GM12872 (cell line): Measurements from ENCODE around the gene SBNO2.

Experiments
- TF ChIP-seq, protein P1 (sequence below): IDR thresholded peaks from 3 replicates; pipeline ENCODE4 v1.5.1; 2011; ENCODE audit warnings: low read depth, mild to moderate bottlenecking, low read length, moderate library complexity; ENCODE audit not compliant: insufficient read depth

Gene SBNO2

DNA sequence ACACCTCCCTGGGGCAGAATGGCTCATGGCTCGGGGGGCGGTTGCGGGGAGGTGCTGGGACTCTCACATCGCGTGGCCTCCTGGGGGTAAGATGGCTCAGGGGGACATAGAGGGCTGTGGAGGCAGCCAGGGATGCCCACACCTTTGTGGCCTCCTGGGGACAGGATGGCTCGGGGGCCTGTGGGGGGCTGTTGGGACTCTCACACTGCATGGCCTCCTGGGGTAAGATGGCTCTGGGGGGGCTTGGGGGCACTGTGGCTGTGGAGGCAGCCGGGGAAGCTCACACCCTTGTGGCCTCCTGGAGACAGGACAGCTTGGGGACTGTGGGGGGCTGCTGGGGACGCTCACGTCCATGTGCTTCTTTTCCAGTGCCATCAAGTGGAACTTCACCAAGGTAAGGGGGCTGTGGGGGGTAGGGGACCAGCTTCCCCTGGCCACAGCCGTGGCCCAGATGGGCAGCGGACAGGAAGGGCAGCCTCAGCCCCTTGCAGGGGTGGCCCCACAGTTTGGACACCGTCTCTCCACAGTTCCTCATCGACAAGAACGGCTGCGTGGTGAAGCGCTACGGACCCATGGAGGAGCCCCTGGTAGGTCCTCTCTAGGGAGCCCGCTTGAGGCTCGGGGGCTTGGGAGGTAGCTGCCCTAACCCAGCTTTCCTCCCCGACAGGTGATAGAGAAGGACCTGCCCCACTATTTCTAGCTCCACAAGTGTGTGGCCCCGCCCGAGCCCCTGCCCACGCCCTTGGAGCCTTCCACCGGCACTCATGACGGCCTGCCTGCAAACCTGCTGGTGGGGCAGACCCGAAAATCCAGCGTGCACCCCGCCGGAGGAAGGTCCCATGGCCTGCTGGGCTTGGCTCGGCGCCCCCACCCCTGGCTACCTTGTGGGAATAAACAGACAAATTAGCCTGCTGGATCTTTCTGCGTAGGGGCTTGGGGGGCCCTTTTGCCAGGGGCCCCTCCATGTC lies 67.9 kb downstream of the SBNO2 start:
- TF ChIP-seq, protein P1, sequence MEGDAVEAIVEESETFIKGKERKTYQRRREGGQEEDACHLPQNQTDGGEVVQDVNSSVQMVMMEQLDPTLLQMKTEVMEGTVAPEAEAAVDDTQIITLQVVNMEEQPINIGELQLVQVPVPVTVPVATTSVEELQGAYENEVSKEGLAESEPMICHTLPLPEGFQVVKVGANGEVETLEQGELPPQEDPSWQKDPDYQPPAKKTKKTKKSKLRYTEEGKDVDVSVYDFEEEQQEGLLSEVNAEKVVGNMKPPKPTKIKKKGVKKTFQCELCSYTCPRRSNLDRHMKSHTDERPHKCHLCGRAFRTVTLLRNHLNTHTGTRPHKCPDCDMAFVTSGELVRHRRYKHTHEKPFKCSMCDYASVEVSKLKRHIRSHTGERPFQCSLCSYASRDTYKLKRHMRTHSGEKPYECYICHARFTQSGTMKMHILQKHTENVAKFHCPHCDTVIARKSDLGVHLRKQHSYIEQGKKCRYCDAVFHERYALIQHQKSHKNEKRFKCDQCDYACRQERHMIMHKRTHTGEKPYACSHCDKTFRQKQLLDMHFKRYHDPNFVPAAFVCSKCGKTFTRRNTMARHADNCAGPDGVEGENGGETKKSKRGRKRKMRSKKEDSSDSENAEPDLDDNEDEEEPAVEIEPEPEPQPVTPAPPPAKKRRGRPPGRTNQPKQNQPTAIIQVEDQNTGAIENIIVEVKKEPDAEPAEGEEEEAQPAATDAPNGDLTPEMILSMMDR = no peak

DNA sequence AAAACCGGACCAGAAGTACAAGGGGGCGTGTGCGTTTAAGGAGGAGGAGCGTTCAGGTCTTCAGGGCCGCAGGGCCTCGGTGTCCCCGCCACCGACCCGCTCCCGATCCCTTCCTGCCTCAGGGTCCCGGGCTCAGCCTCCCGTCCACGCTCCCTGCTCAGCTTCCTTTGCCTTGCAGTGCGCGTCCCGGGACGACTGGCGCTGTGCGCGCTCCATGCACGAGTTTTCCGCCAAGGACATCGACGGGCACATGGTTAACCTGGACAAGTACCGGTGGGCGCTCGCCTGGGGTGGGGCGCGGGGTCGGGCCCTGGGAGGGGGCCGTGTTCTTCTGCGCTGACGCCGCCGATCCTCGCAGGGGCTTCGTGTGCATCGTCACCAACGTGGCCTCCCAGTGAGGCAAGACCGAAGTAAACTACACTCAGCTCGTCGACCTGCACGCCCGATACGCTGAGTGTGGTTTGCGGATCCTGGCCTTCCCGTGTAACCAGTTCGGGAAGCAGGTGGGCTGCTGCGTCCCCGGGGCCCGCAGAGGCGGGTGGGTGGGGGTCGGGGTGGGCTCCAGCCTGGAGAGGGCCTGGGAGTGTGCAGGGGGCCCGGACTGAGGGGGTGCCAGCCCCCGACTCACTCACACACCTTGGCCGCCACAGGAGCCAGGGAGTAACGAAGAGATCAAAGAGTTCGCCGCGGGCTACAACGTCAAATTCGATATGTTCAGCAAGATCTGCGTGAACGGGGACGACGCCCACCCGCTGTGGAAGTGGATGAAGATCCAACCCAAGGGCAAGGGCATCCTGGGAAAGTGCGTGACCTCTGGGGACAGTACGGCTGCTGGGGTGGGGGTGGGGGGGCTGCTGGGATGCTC lies 68.8 kb downstream of the SBNO2 start:
- TF ChIP-seq, protein P1 = no peak

DNA sequence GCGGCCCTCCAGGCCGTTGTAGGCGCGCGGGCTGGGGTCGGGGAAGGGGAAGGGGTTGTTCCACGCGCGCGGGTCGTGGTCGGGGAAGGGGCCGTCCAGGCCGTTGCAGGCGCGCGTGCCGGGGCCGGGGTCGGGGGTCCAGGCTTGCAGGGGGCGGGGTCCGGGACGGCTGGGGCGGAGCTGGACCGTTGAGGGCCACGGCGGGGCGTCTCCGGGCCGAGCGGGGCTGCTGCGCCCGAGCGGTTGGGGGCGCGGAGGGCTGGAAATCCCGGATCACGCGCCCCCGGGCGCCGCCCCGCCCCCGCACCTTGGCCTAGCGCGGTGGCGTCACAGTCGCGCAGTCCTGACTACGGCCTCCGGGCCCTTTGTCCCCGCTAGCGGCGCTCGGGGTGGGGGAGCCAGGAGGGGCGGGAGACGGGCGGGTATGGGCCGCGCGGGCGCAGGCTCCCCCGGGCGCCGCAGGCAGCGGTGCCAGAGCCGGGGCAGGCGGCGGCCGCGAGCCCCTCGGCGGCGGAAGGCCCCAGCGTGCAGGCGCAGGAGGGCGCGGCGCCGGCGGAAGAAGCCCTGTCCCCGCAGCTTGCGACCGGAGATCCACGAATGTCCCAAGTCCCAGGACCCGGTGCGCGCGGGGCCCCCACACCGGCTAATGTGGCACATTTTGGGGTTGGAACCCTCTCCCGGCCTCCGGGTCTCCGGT lies 69.6 kb downstream of the SBNO2 start:
- TF ChIP-seq, protein P1 = no peak

DNA sequence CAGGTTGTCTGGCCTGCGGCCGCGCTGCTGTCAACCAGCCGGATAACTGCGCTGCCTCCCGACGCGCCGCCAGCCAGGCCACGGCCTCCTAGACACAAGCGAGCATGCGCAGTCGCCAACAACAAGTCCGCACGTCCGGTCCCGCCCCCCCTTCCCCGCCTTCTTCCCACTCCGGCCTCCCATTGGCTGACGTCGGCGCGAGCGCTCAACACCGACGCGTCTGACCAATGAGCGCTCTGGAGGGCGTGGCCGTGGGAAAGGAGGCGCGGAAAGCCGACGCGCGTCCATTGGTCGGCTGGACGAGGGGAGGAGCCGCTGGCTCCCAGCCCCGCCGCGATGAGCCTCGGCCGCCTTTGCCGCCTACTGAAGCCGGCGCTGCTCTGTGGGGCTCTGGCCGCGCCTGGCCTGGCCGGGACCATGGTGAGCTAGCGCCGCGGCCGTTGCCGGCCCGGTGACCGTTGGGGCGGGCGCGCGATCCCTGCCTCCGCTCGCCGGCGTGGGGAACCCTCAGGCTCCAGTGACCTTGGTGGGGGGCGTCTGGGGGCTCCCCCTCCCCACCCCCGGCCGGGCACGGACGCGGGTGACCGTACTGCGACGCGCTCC lies 70.3 kb downstream of the SBNO2 start, which contains the start of gene GPX4:
GPX4 (plus strand) TSS at position 287 of the 603 bp plus-strand sequence; CDS start at position 337, 50 bp downstream.
- TF ChIP-seq, protein P1 = no peak

DNA sequence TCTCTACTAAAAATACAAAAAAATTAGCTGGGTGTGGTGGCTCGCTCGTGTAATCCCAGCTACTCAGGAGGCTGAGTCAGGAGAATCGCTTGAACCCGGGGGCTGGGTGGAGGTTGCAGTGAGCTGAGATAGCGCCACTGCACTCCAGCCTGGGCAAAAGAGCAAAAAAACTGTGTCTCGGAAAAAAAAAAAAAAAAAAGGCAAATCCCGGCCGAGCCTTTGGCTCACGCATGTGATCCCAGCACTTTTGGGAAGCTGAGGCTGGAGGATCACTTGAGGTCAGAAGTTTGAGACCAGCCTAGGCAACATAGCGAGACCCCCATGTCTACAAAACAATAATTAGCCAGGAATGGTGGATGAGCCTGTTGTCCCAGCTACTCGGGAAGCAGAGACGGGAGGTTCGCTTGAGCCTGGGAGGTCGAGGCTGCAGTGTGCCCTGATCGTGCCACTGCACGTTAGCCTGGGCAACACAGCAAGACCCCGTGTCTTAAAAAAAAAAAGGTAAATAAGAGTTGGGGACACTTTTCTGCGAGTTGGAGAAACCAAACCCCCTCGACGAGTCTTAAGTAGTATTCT lies 70.8 kb downstream of the SBNO2 start:
- TF ChIP-seq, protein P1 = no peak

DNA sequence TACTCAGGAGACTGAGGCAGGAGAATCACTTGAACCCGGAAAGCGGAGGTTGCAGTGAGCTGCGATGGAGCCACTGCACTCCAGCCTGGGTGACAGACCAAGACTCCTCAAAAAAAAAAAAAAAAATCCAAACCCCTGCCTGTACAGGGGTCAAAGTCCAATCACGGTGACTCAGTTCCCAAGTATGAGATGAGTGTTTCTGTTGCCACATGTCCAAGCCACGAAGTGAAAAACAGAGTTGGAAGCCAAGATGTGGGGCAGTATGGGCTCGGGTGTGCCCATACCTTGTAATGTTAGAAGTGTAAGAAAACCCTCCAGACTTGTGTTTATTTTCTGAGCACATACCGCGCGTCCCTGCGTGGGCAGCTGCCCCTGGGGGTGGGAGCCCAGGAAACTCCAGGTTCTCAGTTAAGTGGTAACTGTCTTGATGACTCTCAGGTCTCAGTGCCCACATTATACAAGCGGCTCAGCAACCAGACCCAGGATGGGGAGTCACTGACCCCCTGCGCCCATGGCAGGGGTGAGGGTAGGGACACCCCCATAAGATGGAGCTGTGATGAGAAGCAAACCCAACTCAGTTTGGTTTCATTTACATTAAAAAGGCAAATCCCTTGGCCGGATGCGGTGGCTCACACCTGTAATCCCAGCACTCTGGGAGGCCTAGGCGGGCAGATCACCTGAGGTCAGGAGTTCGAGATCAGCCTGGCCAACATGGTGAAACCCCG lies 71.5 kb downstream of the SBNO2 start:
- TF ChIP-seq, protein P1 = no peak
